Measurements from ENCODE around the gene TECTB. TPM values are rescaled to one million over a fixed set of nuclear protein-coding genes. Genes with fewer than 3 reads are reported as not detected.

TECTB gene
- total RNA-seq, 3 donors from 2014 or later: not detected

DNA sequence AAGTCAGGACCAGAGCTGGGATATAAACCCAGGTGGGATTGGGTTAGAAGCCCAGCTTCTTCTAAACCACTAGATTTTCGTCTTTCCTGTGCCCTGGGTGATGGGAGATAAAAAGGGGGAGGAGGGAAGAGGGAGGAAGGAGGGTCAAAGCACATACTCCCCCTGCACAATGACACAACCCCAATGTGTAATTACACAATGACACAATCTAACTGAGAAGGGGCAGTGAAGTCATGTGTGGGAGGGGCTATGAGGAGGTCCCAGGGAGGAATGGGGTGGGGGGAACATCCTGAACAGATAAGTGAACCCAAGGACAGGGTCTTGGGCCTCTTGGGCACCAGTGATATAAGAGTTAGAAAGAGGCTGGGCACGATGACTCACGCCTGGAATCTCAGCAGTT is 44.5 kb downstream of the TECTB start:
- Histone ChIP-seq H3K9me3 (no peaks in the 10 kb centered on the region), H3K36me3 (ENCODE audit: low read depth) (no peaks in the 10 kb centered on the region), H3K4me1 (ENCODE audit: low read depth) (peaks cover 16% of the 10 kb centered on the region), H3K4me3 (no peak overlapping the region)
- intact Hi-C loops (cut with DNase I, micrococcal nuclease): no loop called here
- TF ChIP-seq, protein P1, sequence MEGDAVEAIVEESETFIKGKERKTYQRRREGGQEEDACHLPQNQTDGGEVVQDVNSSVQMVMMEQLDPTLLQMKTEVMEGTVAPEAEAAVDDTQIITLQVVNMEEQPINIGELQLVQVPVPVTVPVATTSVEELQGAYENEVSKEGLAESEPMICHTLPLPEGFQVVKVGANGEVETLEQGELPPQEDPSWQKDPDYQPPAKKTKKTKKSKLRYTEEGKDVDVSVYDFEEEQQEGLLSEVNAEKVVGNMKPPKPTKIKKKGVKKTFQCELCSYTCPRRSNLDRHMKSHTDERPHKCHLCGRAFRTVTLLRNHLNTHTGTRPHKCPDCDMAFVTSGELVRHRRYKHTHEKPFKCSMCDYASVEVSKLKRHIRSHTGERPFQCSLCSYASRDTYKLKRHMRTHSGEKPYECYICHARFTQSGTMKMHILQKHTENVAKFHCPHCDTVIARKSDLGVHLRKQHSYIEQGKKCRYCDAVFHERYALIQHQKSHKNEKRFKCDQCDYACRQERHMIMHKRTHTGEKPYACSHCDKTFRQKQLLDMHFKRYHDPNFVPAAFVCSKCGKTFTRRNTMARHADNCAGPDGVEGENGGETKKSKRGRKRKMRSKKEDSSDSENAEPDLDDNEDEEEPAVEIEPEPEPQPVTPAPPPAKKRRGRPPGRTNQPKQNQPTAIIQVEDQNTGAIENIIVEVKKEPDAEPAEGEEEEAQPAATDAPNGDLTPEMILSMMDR (IDR thresholded peaks at IDR 0.05): no peak
- no peak for DNase-seq
- ATAC-seq: no peak

DNA sequence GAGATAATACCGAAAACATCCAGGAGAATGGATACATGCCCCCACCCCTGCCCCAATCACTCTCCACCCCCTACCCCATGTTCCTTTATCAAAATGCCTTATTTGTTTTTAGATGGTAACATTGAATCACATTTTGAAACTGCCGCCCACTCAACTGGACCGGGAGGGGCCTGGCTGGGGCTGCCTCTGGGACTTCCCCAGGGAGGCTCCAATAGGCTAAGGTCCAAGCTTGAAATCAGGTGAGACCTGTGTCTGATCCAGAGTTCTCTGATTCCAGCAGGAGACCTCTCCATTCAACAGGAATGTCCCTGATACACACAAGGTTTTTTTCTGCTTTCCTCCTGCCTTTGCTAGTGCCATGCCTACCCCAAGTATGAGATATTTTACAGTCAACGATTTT is 47.0 kb downstream of the TECTB start:
- Histone ChIP-seq H3K36me3 (ENCODE audit: low read depth) (no peaks in the 10 kb centered on the region), H3K9me3 (no peaks in the 10 kb centered on the region), H3K4me3 (no peak overlapping the region), H3K4me1 (ENCODE audit: low read depth) (peaks cover 31% of the 10 kb centered on the region)
- TF ChIP-seq, protein P1 (IDR thresholded peaks at IDR 0.05): no peak
- DNase-seq (peak in 1 of 3 donors; percentile 47), ATAC-seq (peak; percentile 30)
- intact Hi-C loops (cut with DNase I, micrococcal nuclease): no loop called here

DNA sequence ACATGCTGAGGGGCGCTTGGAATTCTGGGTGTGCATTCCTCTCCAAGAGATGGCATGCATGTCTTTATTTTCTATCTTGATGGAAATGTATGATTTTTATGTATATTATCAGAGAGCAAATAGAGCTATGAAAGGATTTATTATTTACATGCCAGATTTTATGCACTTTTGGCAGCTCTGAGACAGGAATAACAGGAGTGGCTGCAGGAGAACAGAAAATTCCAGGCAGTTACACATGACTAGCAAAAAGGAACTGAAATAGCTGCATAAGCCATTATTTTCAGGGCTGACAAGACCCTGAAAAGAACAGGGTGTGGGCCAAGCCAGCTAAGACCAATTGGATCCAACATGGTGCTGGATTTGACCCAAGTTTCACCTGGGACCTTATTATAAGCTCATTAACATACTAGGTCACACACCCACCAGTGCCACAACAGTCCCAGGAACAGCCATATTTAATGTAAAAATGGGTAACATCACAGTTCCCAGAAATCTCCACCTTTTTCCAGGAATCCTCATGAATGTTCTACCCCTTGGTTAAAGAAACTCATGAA is 47.5 kb downstream of the TECTB start:
- H3K9me3 ChIP-seq: no peaks in the 10 kb centered on the region
- H3K36me3 ChIP-seq (ENCODE audit: low read depth): no peaks in the 10 kb centered on the region
- TF ChIP-seq, protein P1 (IDR thresholded peaks at IDR 0.05): no peak
- peaks cover 35% of the 10 kb centered on the region for H3K4me1 ChIP-seq (ENCODE audit: low read depth)
- H3K4me3 ChIP-seq: no peak overlapping the region
- intact Hi-C loops (cut with DNase I, micrococcal nuclease): no loop called here
- ATAC-seq (no peak), DNase-seq (no peak)

DNA sequence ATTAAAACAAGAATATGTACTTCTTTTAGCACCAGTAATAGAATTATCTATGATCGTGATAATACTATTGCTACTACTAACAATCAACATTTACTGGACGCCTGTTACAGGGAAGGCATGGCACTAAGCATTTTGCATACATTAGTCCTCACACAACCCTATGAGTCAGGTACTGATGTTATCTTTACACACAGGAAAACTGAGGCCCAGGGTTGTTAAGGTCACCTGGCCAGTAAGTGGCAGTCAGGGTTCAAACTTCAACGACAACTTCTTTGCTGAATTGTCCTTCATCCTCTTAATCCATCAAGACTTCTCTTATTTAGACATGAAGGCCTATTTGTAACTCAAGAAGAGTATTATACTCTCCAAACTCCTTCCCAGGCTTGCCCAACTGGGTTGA is 48.8 kb downstream of the TECTB start:
- Histone ChIP-seq H3K4me3 (no peak overlapping the region), H3K9me3 (no peaks in the 10 kb centered on the region), H3K36me3 (ENCODE audit: low read depth) (no peaks in the 10 kb centered on the region), H3K4me1 (ENCODE audit: low read depth) (peaks cover 42% of the 10 kb centered on the region)
- DNase-seq (no peak), ATAC-seq (peak; percentile 38)
- intact Hi-C loops (cut with DNase I, micrococcal nuclease): no loop called here
- TF ChIP-seq, protein P1 (IDR thresholded peaks at IDR 0.05): no peak

GRCh38 chr10:112332509-112333228 is 49.5 kb downstream of the TECTB start:
- H3K4me3 ChIP-seq: no peak overlapping the region
- H3K4me1 ChIP-seq (ENCODE audit: low read depth): peaks cover 42% of the 10 kb centered on the region
- TF ChIP-seq, protein P1 (IDR thresholded peaks at IDR 0.05): no peak
- H3K36me3 ChIP-seq (ENCODE audit: low read depth): no peaks in the 10 kb centered on the region
- intact Hi-C loops (cut with DNase I, micrococcal nuclease): no loop called here
- DNase-seq: peak; percentile 46 to 74 (median 64)
- ATAC-seq: peak; percentile 6
- H3K9me3 ChIP-seq: no peaks in the 10 kb centered on the region

Measured in mucosa of descending colon (tissue), 3 donors.